H1 (cell line): Measurements from ENCODE around the gene NAV2. TPM values are rescaled to one million over a fixed set of nuclear protein-coding genes. Genes with fewer than 3 reads are reported as not detected.

Source experiments
- CTCF ChIA-PET: fragments of 300-600 bp; sonication (Branson Sonifier 250); formaldehyde crosslinking; loops from one replicate; lab custom pipeline; 2021; ENCODE audit not compliant: partially characterized antibody; lab: Charles Lee
- POLR2A ChIA-PET: fragments of 300-600 bp; sonication (Branson Sonifier 250); formaldehyde crosslinking; loops from one replicate; lab custom pipeline; 2021; ENCODE audit warnings: inconsistent platforms; ENCODE audit not compliant: partially characterized antibody; lab: Charles Lee
- DNase-seq, 2 experiments: peaks; one replicate each; pipeline versions ENCODE4 v3.0.0 to v3.0.0-alpha.2; 2010 to 2022; ENCODE audit warnings: low spot score in 2 of 2, low read depth in 1 of 2, mixed read lengths in 1 of 2
- FAIRE-seq: peaks from 2 replicates; lab custom pipeline; 2011; peaks lifted over from hg19 to GRCh38; lab: Jason Lieb, UNC
- H2AFZ ChIP-seq: 2 replicates; pipeline ENCODE4 v1.8.1; 2012; ENCODE audit warnings: low read length, inconsistent platforms
- H2AK5ac ChIP-seq: 2 replicates; pipeline ENCODE4 v1.6.1; 2013; ENCODE audit warnings: low read depth, low read length
- H2BK120ac ChIP-seq: replicated peaks from 2 replicates; pipeline ENCODE3; 2013; ENCODE audit warnings: low read depth, low read length, inconsistent platforms
- H2BK12ac ChIP-seq: 2 replicates; pipeline ENCODE4 v1.6.1; 2013; ENCODE audit warnings: low read depth, low read length
- H2BK15ac ChIP-seq: 2 replicates; pipeline ENCODE4 v1.6.1; 2013; ENCODE audit warnings: low read length
- H2BK20ac ChIP-seq: 2 replicates; pipeline ENCODE4 v1.6.1; 2013; ENCODE audit warnings: low read length
- H2BK5ac ChIP-seq: 2 replicates; pipeline ENCODE4 v1.6.1; 2013; ENCODE audit warnings: low read depth, low read length
- H3K14ac ChIP-seq: 2 replicates; pipeline ENCODE4 v1.6.1; 2013; ENCODE audit warnings: inconsistent platforms; ENCODE audit not compliant: insufficient read length
- H3K18ac ChIP-seq: 2 replicates; pipeline ENCODE4 v1.6.1; 2013; ENCODE audit warnings: low read length; ENCODE audit errors: extremely low read depth
- H3K23ac ChIP-seq: 2 replicates; pipeline ENCODE4 v1.6.1; 2013; ENCODE audit warnings: inconsistent platforms; ENCODE audit not compliant: insufficient read length
- H3K23me2 ChIP-seq: 2 replicates; pipeline ENCODE4 v1.6.1; 2013; ENCODE audit warnings: low read depth, low read length
- H3K27ac ChIP-seq: 2 replicates; pipeline ENCODE4 v1.6.1; 2011; ENCODE audit warnings: low read depth, low read length, inconsistent platforms
- H3K27me3 ChIP-seq, 4 experiments: replicated peaks in 1 of 4; 1 replicate in 1 of 4; 2 replicates in 3 of 4; pipeline versions ENCODE4 v1.6.1 to v1.8.1; 2011 to 2013; ENCODE audit warnings: low read length in 3 of 4, mild to moderate bottlenecking in 3 of 4, inconsistent platforms in 2 of 4, mixed read lengths in 2 of 4, moderate library complexity in 1 of 4; ENCODE audit not compliant: control insufficient read depth in 3 of 4, insufficient read depth in 3 of 4; ENCODE audit errors: extremely low read depth in 1 of 4
- H3K36me3 ChIP-seq, 4 experiments: 2 replicates each; pipeline versions ENCODE4 v1.6.1 to v1.8.1; 2011 to 2013; ENCODE audit warnings: mild to moderate bottlenecking in 4 of 4, low read length in 3 of 4, moderate library complexity in 2 of 4, control low read depth in 1 of 4, inconsistent platforms in 1 of 4; ENCODE audit not compliant: insufficient read depth in 4 of 4, control insufficient read depth in 2 of 4
- H3K4ac ChIP-seq: replicated peaks from 2 replicates; pipeline ENCODE3; 2013; ENCODE audit warnings: low read length, low read depth, mixed read lengths, inconsistent platforms; ENCODE audit not compliant: insufficient read length
- H3K4me1 ChIP-seq, 4 experiments: replicated peaks in 1 of 4; 1 replicate in 1 of 4; 2 replicates in 3 of 4; pipeline versions ENCODE4 v1.6.1 to v1.8.1; 2011 to 2013; ENCODE audit warnings: low read length in 3 of 4, inconsistent platforms in 2 of 4, mixed read lengths in 1 of 4; ENCODE audit not compliant: insufficient read depth in 4 of 4, control insufficient read depth in 3 of 4
- H3K4me2 ChIP-seq, 2 experiments: 2 replicates each; pipeline versions ENCODE4 v1.6.1 to v1.8.1; 2011 to 2013; ENCODE audit warnings: low read depth in 2 of 2, low read length in 2 of 2, control low read depth in 1 of 2, inconsistent platforms in 1 of 2, mild to moderate bottlenecking in 1 of 2; ENCODE audit not compliant: insufficient read depth in 1 of 2
- H3K4me3 ChIP-seq, 4 experiments: fragments of 200-600, 300-600 bp in 1 of 4; sonication (generic), shearing (Covaris generic), sonication (Bioruptor Twin) in 1 of 4; 2 replicates each; pipeline versions ENCODE4 v1.5.1 to v1.8.1; 2011 to 2016; ENCODE audit warnings: low read length in 4 of 4, low read depth in 3 of 4, control low read depth in 2 of 4, inconsistent platforms in 2 of 4, mild to moderate bottlenecking in 2 of 4, mixed read lengths in 1 of 4, moderate library complexity in 1 of 4; ENCODE audit not compliant: insufficient read depth in 2 of 4; ENCODE audit errors: extremely low read depth in 1 of 4
- H3K56ac ChIP-seq: replicated peaks from 2 replicates; pipeline ENCODE3; 2013; ENCODE audit warnings: low read depth, mild to moderate bottlenecking, mixed read lengths, low read length, inconsistent platforms; ENCODE audit not compliant: insufficient read length
- H3K79me1 ChIP-seq: 2 replicates; pipeline ENCODE4 v1.6.1; 2013; ENCODE audit warnings: low read depth, low read length, control low read depth
- H3K79me2 ChIP-seq, 2 experiments: 2 replicates each; pipeline versions ENCODE4 v1.6.1 to v1.8.1; 2012 to 2013; ENCODE audit warnings: low read length in 2 of 2, mild to moderate bottlenecking in 2 of 2, inconsistent platforms in 1 of 2; ENCODE audit not compliant: insufficient read depth in 2 of 2, control insufficient read depth in 1 of 2
- H3K9ac ChIP-seq, 4 experiments: replicated peaks in 1 of 4; 1 replicate in 1 of 4; 2 replicates in 3 of 4; pipeline versions ENCODE4 v1.6.1 to v1.8.1; 2011 to 2013; ENCODE audit warnings: low read depth in 3 of 4, low read length in 3 of 4, control low read depth in 2 of 4, mild to moderate bottlenecking in 2 of 4, moderate library complexity in 2 of 4, inconsistent platforms in 1 of 4; ENCODE audit errors: extremely low read depth in 1 of 4
- H3K9me3 ChIP-seq, 2 experiments: 2 replicates each; pipeline versions ENCODE4 v1.6.1 to v1.8.1; 2012 to 2013; ENCODE audit warnings: mild to moderate bottlenecking in 2 of 2, moderate library complexity in 2 of 2, control low read depth in 1 of 2, inconsistent platforms in 1 of 2, low read depth in 1 of 2, low read length in 1 of 2, mixed read lengths in 1 of 2; ENCODE audit not compliant: insufficient read depth in 2 of 2
- H4K20me1 ChIP-seq, 2 experiments: replicated peaks in 1 of 2; 2 replicates each; pipeline versions ENCODE3 to v1.8.1; 2011 to 2013; ENCODE audit warnings: inconsistent platforms in 2 of 2, low read length in 2 of 2, mild to moderate bottlenecking in 1 of 2; ENCODE audit not compliant: insufficient read depth in 2 of 2, control insufficient read depth in 1 of 2
- H4K5ac ChIP-seq: 2 replicates; pipeline ENCODE4 v1.6.1; 2013; ENCODE audit warnings: low read length, low read depth, mixed read lengths, inconsistent platforms; ENCODE audit not compliant: insufficient read length
- H4K8ac ChIP-seq: 2 replicates; pipeline ENCODE4 v1.8.0; 2013; ENCODE audit warnings: mild to moderate bottlenecking, moderate library complexity, low read length, inconsistent platforms; ENCODE audit not compliant: insufficient read depth; ENCODE audit errors: extremely low read depth
- H4K91ac ChIP-seq: replicated peaks from 2 replicates; pipeline ENCODE3; 2013; ENCODE audit warnings: low read length, mixed read lengths, inconsistent platforms; ENCODE audit not compliant: insufficient read length
- ATF2 ChIP-seq: IDR thresholded peaks from 2 replicates; pipeline ENCODE4 v1.6.1; 2012; ENCODE audit warnings: low read length, inconsistent platforms
- CBX8 ChIP-seq: fragments of 300-800, 300-1000 bp; sonication (generic); IDR thresholded peaks from 2 replicates; pipeline ENCODE4 v1.7.1; 2016; ENCODE audit warnings: low read depth, low read length, borderline replicate concordance
- EGR1 ChIP-seq: IDR thresholded peaks from 2 replicates; pipeline ENCODE4 v1.6.1; 2011; ENCODE audit warnings: low read depth, low read length, borderline replicate concordance
- HDAC6 ChIP-seq: IDR thresholded peaks from one replicate; pipeline ENCODE4 v1.7.1; 2012; ENCODE audit warnings: low read depth, mild to moderate bottlenecking, inconsistent platforms, low read length, moderate library complexity
- RAD21 ChIP-seq, 2 experiments: IDR thresholded peaks in 1 of 2; conservative IDR thresholded peaks in 1 of 2; 2 replicates each; pipeline ENCODE4 v1.6.1; 2011; ENCODE audit warnings: low read depth in 2 of 2, low read length in 2 of 2, improper control_type of control experiment in 1 of 2, inconsistent platforms in 1 of 2, mild to moderate bottlenecking in 1 of 2, moderate library complexity in 1 of 2
- RBBP5 ChIP-seq: IDR thresholded peaks from 2 replicates; pipeline ENCODE4 v1.7.1; 2012; ENCODE audit warnings: low read depth, mild to moderate bottlenecking, inconsistent platforms, low read length, moderate library complexity, borderline replicate concordance
- SAP30 ChIP-seq: fragments of 300-600 bp; sonication (generic); IDR thresholded peaks from 2 replicates; pipeline ENCODE4 v1.7.1; 2012; ENCODE audit warnings: low read length, moderate library complexity, mild to moderate bottlenecking, inconsistent platforms; ENCODE audit not compliant: insufficient read depth, insufficient replicate concordance
- SIN3A ChIP-seq, 2 experiments: IDR thresholded peaks in 1 of 2; conservative IDR thresholded peaks in 1 of 2; 2 replicates each; pipeline ENCODE4 v1.6.1; 2011 to 2012; ENCODE audit warnings: low read length in 2 of 2, improper control_type of control experiment in 1 of 2, low read depth in 1 of 2, mild to moderate bottlenecking in 1 of 2
- SP2 ChIP-seq: IDR thresholded peaks from 2 replicates; pipeline ENCODE4 v1.6.1; 2012; ENCODE audit warnings: mild to moderate bottlenecking, low read length, inconsistent platforms
- TEAD4 ChIP-seq: IDR thresholded peaks from 2 replicates; pipeline ENCODE4 v1.6.1; 2012; ENCODE audit warnings: low read depth, low read length, inconsistent platforms, mixed read lengths
- WGBS, 2 experiments: shearing (Covaris generic) in 1 of 2; methylation state at CpG; one replicate each; pipeline versions ENCODE4 v1.1.6 to v1.1.7; 2013 to 2015; ENCODE audit warnings: low lambda C conversion rate in 2 of 2, mixed read lengths in 2 of 2, inconsistent platforms in 1 of 2, low coverage in 1 of 2, missing lambda C conversion rate in 1 of 2; ENCODE audit not compliant: insufficient replicate concordance in 2 of 2, insufficient coverage in 1 of 2, insufficient read length in 1 of 2; ENCODE audit errors: extremely low coverage in 1 of 2, missing lambda C conversion rate in 1 of 2; 5-methylcytosine and 5-hydroxymethylcytosine counted together
- polyA plus RNA-seq, 7 experiments: library from polyadenylated mRNA; depleted of rRNA in 3 of 7; stranded (reverse) in 5 of 7; unstranded in 2 of 7; fragments of >200 nt in 5 of 7; fragments of 200-250 nt in 2 of 7; gene quantifications; 1 replicate in 5 of 7; 2 replicates in 1 of 7; 4 replicates in 1 of 7; pipeline versions ENCODE4 v1.2.1 to v1.2.3, GENCODE V29; 2011 to 2013; ENCODE audit warnings: missing spikeins in 2 of 7, mixed read lengths in 2 of 7
- total RNA-seq: library from RNA; stranded (reverse); fragmentation: NEBNext Ultra II Directional; extraction: Animal tissue kit (Norgen Biotek cat#: 25700); gene quantifications from 2 replicates; pipeline ENCODE4 v1.2.1, GENCODE V29; 2021

The NAV2 gene
- total and polyA plus RNA-seq, 2 of the 8 experiments (the other 6 are each of a cell fraction or from before 2014, with no cell fraction given), result 35.6 to 73.6 TPM

DNA sequence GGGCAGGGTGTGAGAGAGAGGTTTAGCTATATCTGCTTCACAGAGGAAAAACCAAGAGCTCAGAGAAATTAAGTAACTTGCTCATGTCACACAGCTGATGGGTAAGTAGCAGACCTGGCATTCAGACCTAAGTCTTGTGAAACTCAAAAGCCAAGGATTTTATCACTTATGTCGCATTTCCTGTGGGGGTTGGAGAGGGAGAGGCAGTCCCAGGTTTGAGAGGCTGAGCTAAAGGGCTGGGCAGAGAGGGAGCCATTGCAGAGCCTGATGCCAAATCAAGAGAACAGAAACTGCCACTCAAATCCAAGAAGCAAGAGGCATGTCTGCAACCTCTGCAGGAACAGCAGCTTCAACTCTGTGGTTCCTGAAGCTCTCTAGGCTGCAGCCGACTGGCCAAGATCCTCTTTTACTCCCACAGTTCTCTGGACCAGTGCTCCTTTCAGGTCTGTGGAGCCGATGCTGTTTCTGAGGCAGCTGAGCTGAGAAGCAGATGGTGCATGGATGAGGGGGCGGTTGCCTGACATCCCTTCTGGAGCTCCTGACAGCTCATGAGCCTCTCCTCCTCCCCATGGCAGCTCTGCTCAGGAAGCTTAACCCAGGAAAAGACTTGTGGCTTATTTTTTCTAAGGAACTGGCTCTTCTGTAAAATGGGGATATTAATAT is 47.6 kb upstream of the NAV2 start:
- H3K27ac ChIP-seq, result no peak overlapping the region
- H2BK20ac ChIP-seq, result no peak overlapping the region
- H2BK12ac ChIP-seq, result no peak overlapping the region
- H2BK15ac ChIP-seq, result no peak overlapping the region
- H2BK5ac ChIP-seq, result no peak overlapping the region
- H2AK5ac ChIP-seq, result no peak overlapping the region
- H4K20me1 ChIP-seq, result no peaks in the 10 kb centered on the region
- H3K23me2 ChIP-seq, result no peaks in the 10 kb centered on the region
- no peak overlapping the region for H3K4ac ChIP-seq
- H3K79me1 ChIP-seq, result no peaks in the 10 kb centered on the region; the same call in none of the 2 replicates
- H3K14ac ChIP-seq, result no peak overlapping the region
- DNase-seq (no peak), FAIRE-seq (no peak)
- POLR2A ChIA-PET, result interaction anchor here (1.2 to 1.9 kb wide), 3 partner anchors 9 to 12 kb away, joined by 3 to 6 read pairs (median 3); no protein-coding TSS in a partner anchor
- 83% methylated on average over 4 of the region's 4 CpGs; no CpG with 5 or more reads in 1 of the 2 experiments for WGBS, 2 experiments
- H4K8ac ChIP-seq, result no peak overlapping the region
- no peak overlapping the region for H2BK120ac ChIP-seq
- no peak overlapping the region for H3K4me3 ChIP-seq
- no peak overlapping the region for H3K9ac ChIP-seq
- no peak overlapping the region for H3K4me2 ChIP-seq
- H4K5ac ChIP-seq, result no peak overlapping the region
- no peaks in the 10 kb centered on the region for H3K36me3 ChIP-seq
- H3K18ac ChIP-seq, result no peak overlapping the region
- no peak overlapping the region for H3K56ac ChIP-seq
- H3K79me2 ChIP-seq, result no peaks in the 10 kb centered on the region
- H3K23ac ChIP-seq, result no peak overlapping the region
- H2AFZ ChIP-seq, result peak overlapping the region; percentile 87; the same call in 1 of the 2 replicates
- H3K9me3 ChIP-seq, result 0 out of 4 replicates have a peak, but pooled peaks cover 0 to 2% of the 10 kb centered on the region in 2 experiments
- H4K91ac ChIP-seq, result no peak overlapping the region
- CTCF ChIA-PET, result interaction anchor here (0.8 to 4.4 kb wide), 10 partner anchors 10 to 238 kb away, joined by 3 to 21 read pairs (median 4); no protein-coding TSS in a partner anchor
- H3K27me3 ChIP-seq, result no peaks in the 10 kb centered on the region
- H3K4me1 ChIP-seq, result no peaks in the 10 kb centered on the region
- TF ChIP-seq TEAD4 (no peak), HDAC6 (no peak), SP2 (no peak), EGR1 (no peak), CBX8 (no peak), ATF2 (no peak), SIN3A (conservative IDR thresholded peaks at IDR 0.05 in 1 of 2, IDR thresholded peaks at IDR 0.05 in 1 of 2; ENCODE audit: low read depth in 1 of 2, low read length in 2 of 2) (no peak), RAD21 (IDR thresholded peaks at IDR 0.05 in 1 of 2, conservative IDR thresholded peaks at IDR 0.05 in 1 of 2; ENCODE audit: low read depth in 2 of 2, low read length in 2 of 2) (no peak), RBBP5 (no peak), SAP30 (no peak)
